ENCODE measurements around the gene PCGF5.

Gene PCGF5

DNA sequence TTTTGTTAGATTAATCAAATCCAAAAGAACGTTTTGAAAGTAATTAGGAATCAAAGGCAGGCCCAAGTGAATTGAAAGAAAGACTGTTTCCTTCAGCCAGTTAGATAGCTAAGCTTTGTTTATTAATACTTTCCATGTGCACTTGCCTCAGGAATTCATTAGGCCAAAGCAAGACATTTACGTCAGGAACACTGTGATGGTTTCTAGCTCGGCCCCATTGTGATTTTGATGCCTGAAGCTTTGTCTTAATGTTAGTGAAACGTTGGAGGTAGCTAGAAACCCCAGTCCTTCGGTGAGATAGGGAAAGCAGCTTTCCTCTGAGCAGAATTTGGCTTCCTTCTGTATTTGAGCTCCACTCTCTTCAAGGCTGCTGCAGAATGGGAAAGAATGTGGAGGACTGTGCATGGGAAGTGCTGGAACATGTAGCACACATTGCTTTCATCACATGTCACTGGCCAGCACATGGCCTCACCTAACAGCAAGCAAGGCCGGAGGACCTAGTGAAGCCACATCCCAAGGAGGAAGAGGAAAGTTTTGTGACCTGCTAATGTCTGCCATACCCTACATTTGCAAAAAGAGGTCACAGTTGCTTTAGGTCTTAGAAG lies 64.1 kb downstream of the PCGF5 start:
- Histone ChIP-seq H3K4me3 (ENCODE audit: low read depth, low read length) (no peak overlapping the region), H3K4me1 (no peaks in the 10 kb centered on the region), H3K9me3 (no peaks in the 10 kb centered on the region), H3K36me3 (no peaks in the 10 kb centered on the region), H3K27me3 (no peaks in the 10 kb centered on the region)
- no peak for DNase-seq
- TF ChIP-seq, protein P1, sequence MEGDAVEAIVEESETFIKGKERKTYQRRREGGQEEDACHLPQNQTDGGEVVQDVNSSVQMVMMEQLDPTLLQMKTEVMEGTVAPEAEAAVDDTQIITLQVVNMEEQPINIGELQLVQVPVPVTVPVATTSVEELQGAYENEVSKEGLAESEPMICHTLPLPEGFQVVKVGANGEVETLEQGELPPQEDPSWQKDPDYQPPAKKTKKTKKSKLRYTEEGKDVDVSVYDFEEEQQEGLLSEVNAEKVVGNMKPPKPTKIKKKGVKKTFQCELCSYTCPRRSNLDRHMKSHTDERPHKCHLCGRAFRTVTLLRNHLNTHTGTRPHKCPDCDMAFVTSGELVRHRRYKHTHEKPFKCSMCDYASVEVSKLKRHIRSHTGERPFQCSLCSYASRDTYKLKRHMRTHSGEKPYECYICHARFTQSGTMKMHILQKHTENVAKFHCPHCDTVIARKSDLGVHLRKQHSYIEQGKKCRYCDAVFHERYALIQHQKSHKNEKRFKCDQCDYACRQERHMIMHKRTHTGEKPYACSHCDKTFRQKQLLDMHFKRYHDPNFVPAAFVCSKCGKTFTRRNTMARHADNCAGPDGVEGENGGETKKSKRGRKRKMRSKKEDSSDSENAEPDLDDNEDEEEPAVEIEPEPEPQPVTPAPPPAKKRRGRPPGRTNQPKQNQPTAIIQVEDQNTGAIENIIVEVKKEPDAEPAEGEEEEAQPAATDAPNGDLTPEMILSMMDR (IDR thresholded peaks at IDR 0.05; ENCODE audit: low read depth, low read length), result no peak

DNA sequence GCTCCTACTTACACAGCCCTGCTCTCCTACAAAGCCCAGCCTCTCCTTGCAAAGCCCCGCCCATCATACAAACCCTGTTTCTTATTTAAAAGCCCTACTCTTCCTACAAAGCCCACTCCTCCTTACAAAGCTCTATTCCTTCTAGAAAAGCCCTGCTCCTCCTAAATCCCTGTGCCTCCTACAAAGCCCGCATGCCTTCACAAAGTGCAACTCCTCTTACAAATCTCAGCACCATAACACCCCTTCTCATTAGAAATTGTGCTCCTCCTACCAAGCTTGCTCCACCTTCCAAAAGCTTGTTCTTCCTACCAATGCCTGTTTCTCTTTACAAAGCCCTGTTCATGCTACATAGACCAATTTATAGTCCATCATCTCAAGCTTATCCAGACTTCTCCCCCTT lies 66.1 kb downstream of the PCGF5 start:
- no peaks in the 10 kb centered on the region for H3K9me3 ChIP-seq
- H3K36me3 ChIP-seq, result no peaks in the 10 kb centered on the region
- no peak overlapping the region for H3K4me3 ChIP-seq (ENCODE audit: low read depth, low read length)
- TF ChIP-seq, protein P1 (IDR thresholded peaks at IDR 0.05; ENCODE audit: low read depth, low read length), result no peak
- H3K4me1 ChIP-seq, result no peaks in the 10 kb centered on the region
- H3K27me3 ChIP-seq, result no peaks in the 10 kb centered on the region
- DNase-seq, result no peak

DNA sequence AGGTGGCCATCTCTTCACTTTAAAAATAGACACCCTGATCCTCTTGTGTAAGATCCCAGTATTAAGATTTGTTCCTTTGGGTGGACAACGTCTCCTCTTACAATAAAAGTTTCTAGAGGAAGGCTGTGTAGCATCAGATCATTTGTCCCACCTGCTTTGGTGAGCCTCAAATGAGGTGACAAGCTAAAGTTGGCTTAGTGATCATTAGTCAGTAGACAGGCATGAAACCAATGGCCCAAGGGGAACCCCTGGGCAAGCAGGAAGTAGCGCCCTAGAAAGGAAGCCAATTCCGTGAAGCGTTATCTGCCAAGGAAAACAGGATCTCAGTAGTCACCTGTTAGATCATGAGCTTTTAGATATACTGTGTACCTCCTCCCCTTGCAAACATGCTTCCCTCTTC lies 66.8 kb downstream of the PCGF5 start:
- H3K36me3 ChIP-seq, result no peaks in the 10 kb centered on the region
- H3K27me3 ChIP-seq, result no peaks in the 10 kb centered on the region
- H3K4me1 ChIP-seq, result no peaks in the 10 kb centered on the region
- TF ChIP-seq, protein P1 (IDR thresholded peaks at IDR 0.05; ENCODE audit: low read depth, low read length), result no peak
- no peak overlapping the region for H3K4me3 ChIP-seq (ENCODE audit: low read depth, low read length)
- no peak for DNase-seq
- H3K9me3 ChIP-seq, result no peaks in the 10 kb centered on the region

DNA sequence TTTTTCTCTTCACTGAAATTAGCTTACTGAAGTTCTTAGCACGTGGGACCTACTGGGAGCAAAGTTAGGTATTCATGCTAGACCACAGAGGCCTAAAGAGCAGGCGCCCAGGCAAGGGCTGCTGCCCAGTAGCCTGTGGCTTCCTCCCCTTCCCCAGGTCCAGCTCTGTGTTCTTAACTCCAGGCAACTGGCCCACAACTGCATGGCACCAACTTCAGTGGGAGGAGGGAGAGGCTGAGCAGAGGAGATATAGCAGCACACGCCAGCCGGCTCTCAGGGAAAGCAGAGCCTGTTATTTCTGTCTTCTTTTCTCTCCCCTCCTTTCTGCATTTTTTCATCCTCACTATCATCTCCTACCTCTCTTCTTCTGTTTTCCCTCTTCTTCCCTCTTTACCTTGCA lies 67.4 kb downstream of the PCGF5 start:
- Histone ChIP-seq H3K4me1 (no peaks in the 10 kb centered on the region), H3K36me3 (no peaks in the 10 kb centered on the region), H3K27me3 (no peaks in the 10 kb centered on the region), H3K4me3 (ENCODE audit: low read depth, low read length) (no peak overlapping the region), H3K9me3 (no peaks in the 10 kb centered on the region)
- TF ChIP-seq, protein P1 (IDR thresholded peaks at IDR 0.05; ENCODE audit: low read depth, low read length), result no peak
- no peak for DNase-seq

DNA sequence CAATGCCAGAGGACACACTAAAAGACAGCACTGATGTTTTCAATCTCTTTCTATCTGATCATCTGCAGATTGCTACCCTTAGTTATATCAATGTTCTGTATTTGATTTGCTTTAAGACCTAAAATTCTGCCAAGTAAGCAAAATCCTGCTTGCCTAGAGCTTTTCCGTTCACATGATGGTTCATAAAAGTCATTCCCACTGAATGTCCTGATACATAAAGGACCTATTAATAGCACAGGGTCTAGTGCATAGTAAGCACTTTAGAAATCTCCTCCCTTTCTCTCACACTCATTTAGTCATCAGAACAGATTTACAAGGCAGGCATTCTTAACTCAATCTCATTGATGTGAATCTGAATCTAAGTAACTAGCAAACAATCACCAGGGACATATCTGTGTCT lies 68.8 kb downstream of the PCGF5 start:
- DNase-seq, result no peak
- no peaks in the 10 kb centered on the region for H3K9me3 ChIP-seq
- H3K27me3 ChIP-seq, result no peaks in the 10 kb centered on the region
- no peak overlapping the region for H3K4me3 ChIP-seq (ENCODE audit: low read depth, low read length)
- H3K4me1 ChIP-seq, result no peaks in the 10 kb centered on the region
- TF ChIP-seq, protein P1 (IDR thresholded peaks at IDR 0.05; ENCODE audit: low read depth, low read length), result no peak
- no peaks in the 10 kb centered on the region for H3K36me3 ChIP-seq

DNA sequence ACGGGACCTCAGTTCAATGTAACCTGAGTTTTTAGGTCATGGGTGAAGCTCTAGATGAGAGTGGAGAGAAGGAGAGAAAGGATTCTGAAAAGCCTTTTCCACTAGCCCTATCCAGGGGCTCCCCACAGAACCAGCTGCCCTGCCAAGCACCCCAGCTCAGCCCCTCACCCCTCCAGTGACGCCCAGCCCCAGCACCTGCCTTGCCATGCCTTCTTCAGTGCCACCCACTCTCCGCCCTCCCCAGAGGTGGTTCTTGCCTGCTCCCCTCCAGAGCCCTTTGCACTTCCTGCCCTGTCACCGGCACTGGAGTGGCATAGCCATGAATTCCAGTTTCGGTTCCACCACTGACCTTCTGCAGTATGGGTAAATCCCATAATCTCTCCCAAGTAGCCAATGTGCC lies 70.1 kb downstream of the PCGF5 start:
- H3K4me3 ChIP-seq (ENCODE audit: low read depth, low read length), result no peak overlapping the region
- DNase-seq, result no peak
- TF ChIP-seq, protein P1 (IDR thresholded peaks at IDR 0.05; ENCODE audit: low read depth, low read length), result no peak
- no peaks in the 10 kb centered on the region for H3K4me1 ChIP-seq
- no peaks in the 10 kb centered on the region for H3K36me3 ChIP-seq
- no peaks in the 10 kb centered on the region for H3K9me3 ChIP-seq
- H3K27me3 ChIP-seq, result no peaks in the 10 kb centered on the region
